Activated CD4-positive, alpha-beta T cell treated with anti-CD3 and anti-CD28 coated beads, Interleukin-2, Interleukin-6, amounts not matched to agents 100 ng/mL and 50 ng/mL, durations not matched to agents 16 hours and 8 hours (primary cell): ENCODE data around the gene TDRD7.
A peak's percentile ranks its signal among the peaks of the same experiment; 100 is the strongest.

Experiments
- DNase-seq: peaks from one replicate; pipeline ENCODE4 v3.0.0-alpha.2; 2020

The TDRD7 gene

GRCh38 chr9:97507428-97507984 lies 95.6 kb downstream of the TDRD7 start:
- DNase-seq: no peak

GRCh38 chr9:97508852-97509251 lies 97.0 kb downstream of the TDRD7 start:
- DNase-seq: no peak

- peak; percentile 62 for DNase-seq
These were observed 99.1 kb downstream of the TDRD7 start for GRCh38 chr9:97510797-97511654.

- DNase-seq: no peak
These were observed 99.9 kb downstream of the TDRD7 start for GRCh38 chr9:97511655-97512427.

GRCh38 chr9:97512966-97513560 lies 101.2 kb downstream of the TDRD7 start:
- DNase-seq: no peak

- DNase-seq: no peak
These were observed 102.6 kb downstream of the TDRD7 start for GRCh38 chr9:97514531-97514930.

- DNase-seq: no peak
These were observed 103.8 kb downstream of the TDRD7 start for GRCh38 chr9:97515662-97516061.

GRCh38 chr9:97516111-97516510 lies 104.2 kb downstream of the TDRD7 start:
- DNase-seq: no peak

- no peak for DNase-seq
These were observed 105.6 kb downstream of the TDRD7 start for GRCh38 chr9:97517331-97518089.

GRCh38 chr9:97518166-97518908 lies 106.4 kb downstream of the TDRD7 start:
- DNase-seq: no peak

GRCh38 chr9:97518909-97519307 lies 107.0 kb downstream of the TDRD7 start:
- no peak for DNase-seq

GRCh38 chr9:97519441-97519970 lies 107.6 kb downstream of the TDRD7 start:
- DNase-seq: no peak

- no peak for DNase-seq
These were observed 109.9 kb downstream of the TDRD7 start for GRCh38 chr9:97521576-97522333.

GRCh38 chr9:97524424-97524823 lies 112.5 kb downstream of the TDRD7 start:
- no peak for DNase-seq

- DNase-seq: no peak
These were observed 113.6 kb downstream of the TDRD7 start for GRCh38 chr9:97525451-97525850.

- no peak for DNase-seq
These were observed 115.1 kb downstream of the TDRD7 start for GRCh38 chr9:97526895-97527575.

GRCh38 chr9:97527626-97528528 lies 116.0 kb downstream of the TDRD7 start:
- no peak for DNase-seq

- no peak for DNase-seq
These were observed 116.8 kb downstream of the TDRD7 start for GRCh38 chr9:97528529-97529230.
